CD4-positive, alpha-beta T cell treated with Interleukin-4 for 1 hour (primary cell): ENCODE data around the gene ATP9A.
"Not testable (repeated sequence)": the region's sequence is repeated elsewhere in the genome, so short reads cannot be mapped to it uniquely, and the experiment has no call there.

ENCODE experiments used
- DNase-seq, 2 donors: peaks; one replicate each; pipeline ENCODE4 v3.0.0-alpha.2; 2020 to 2022

ATP9A gene

DNA sequence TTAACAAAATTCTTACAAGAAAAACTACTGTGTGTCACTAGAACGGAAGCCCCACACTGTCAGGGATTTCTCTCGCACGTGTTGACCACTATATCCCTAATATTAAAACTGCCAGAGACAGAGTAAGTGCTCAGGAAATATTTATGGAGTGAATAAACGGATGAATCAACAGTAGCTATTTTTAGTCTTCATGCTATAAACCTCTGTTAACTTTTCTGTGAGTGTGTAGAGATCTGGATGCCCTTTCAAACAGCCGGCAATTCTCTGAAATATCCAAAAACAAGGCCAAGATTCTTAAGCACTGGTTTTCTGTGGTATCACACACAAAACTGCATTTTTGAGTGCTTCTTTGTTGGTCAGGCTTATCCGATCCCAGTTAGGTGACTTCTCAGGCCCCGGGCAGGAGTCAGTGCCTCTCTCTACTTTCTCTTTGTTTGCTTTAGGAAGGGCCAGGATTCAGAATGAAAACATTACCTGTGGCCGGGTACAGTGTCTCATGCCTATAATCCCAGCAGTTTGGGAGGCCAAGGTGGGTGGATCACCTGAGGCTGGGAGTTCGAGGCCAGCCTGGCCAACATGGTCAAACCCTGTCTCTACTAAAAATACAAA, 15.7 kb downstream of the ATP9A start:
- no peak for DNase-seq

DNA sequence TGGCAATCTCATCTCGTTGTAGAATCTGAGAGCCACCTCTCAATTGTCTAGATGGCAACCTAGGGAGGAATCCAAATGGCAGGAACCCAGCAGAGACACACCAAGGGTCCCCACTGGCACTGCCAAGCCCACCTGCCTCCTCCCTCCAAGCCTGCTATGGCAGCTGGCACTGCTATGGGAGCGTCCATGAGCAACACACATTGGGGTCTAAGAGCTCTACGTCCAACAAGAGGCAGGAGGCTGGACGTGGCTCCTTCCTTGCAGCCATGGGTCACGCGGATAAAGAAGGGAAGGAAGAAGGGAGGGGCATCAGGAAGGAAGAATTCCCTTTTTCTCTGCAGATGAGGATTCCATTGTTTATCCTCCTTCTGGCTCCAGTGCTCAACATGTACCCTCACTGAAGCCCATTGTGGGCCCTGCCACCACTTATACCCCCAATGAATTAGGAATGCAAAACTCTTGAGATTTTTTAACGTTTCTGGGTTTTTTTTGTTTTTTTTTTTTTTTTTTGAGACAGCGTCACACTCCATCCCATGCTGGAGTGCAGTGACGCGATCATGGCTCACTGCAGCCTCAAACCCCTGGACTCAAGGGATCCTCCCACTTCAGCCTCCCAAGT, 17.3 kb downstream of the ATP9A start:
- no peak for DNase-seq

DNA sequence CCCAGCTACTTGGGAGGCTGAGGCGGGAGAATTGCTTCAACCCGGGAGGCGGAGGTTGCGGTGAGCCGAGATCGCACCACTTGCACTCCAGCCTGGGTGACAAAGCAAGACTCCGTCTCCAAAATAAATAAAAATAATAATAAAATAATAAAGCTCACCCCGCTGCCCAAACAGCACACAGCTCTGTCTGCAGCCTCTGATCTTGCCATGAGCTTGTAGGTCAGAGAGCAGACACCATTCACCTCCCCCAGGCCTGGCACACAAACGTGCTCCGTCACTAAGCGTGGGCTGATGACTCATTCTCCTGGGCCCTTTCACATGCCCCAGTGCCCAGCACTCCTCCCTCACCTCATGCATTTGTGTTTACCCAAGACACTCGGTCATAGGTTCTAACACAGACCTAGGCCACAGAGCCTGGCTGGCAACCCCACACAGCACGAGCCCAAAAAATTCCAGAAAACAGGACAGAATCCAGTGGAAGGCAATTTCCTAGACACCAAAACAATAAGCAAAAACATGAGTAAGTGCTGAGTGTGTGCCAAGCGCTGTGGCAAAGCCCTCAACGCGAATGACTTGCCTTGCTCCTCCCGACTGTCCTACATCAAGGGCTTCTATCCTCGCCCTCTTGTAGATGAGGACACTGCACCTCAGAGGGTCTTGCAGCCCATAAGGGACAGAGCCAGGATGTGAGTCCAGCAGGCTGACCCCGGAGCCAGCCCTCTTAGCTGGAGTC, 18.0 kb downstream of the ATP9A start:
- DNase-seq = no peak

DNA sequence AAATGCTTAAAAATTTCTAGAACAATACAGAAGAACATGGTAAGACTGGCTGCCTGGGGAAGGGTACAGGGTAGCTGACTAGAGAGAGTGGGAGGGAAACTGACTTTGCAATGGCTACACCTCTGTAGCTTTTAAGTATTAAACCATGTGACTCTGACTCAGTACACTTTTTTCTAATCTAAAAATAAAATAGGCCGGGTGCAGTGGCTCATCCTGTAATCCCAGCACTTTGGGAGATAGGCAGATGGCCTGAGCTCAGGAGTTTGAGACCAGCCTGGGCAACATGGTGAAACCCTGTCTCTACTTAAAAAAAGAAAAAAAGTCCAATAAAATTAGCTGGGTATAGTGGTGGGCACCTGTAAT, 18.5 kb downstream of the ATP9A start:
- no peak for DNase-seq

DNA sequence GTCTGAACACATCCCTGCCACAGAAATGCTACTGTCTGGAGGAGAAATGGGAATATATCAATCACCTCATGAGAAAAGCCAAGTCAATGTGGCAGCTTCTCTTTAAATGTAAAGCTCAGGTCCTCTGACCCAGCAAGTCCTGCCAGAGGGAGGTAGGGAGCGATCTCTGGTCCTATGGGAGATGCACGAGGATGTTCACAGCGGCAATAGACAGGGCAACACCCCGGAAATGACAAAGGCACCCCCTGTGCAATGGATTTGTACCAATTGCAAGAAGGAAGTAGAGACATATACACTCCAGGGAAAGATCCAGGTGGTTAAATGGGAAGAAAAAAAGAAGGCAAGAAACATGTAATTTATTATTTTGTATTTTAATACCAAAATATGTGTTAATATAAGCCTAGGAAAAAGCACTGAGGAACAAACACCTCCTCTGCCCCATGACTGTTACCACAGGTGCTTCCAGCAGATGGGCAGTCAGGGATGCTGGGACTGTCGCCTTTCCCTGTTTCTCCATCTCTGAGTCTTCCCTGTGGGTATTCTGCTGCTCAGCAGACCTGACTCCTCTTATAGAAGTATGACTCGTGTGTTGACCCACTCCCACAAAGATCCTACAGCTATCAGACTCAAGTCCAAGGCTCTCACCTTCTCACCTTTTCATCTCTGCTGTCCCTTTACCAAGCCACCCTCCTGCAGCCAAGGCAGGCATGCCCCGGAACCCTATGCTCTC, 20.8 kb downstream of the ATP9A start:
- no peak for DNase-seq

DNA sequence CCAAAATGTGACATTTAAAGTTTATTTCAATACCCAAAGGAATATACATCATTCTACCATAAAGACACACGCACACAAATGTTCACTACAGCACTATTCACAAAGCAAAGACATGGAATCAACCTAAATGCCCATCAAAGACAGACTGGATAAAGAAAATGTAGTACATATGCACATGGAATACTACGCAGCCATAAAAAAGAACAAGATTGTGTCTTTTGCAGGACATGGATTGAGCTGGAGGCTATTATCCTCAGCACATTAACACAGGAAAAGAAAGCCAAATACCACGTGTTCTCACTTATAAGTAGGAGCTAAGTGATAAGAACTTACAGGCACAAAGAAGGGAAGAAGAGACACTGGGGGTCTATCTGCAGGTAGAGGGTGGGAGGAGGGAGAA, 22.4 kb downstream of the ATP9A start:
- no peak for DNase-seq

DNA sequence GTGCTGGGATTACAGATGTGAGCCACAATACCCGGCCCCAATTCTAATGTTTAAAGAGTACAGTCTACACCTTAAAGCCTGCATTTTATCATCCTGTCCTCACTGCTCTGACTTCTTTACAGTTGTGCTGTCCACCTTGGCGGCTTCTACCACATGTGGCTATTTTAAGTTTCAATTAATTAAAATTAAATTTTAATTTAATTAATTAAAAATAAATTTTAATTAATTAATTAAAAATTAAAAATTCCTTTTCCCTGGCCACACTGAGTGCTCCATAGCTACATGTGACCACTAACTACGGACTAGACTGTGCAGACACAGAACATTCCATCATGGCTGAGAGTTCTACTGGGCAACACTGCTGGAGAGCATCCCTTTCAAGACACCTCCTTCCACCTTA, 27.4 kb downstream of the ATP9A start:
- DNase-seq = no peak

DNA sequence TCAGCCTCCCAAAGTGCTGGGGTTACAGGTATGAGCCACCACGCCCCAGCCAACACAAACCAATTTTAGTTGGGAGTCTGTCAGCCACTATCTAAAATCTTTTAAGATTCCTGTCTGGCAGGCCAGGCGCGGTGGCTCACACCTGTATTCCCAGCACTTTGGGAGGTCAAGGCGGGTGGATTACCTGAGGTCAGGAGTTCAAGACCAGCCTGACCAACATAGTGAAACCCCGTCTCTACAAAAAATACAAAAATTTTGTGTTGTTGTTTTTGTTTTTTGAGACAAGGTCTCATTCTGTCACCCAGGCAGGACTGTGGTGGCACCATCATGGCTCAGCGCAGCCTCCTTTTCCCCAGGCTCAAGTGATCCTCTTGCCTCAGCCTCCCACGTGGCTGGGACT, 27.9 kb downstream of the ATP9A start:
- not testable (repeated sequence) for DNase-seq

DNA sequence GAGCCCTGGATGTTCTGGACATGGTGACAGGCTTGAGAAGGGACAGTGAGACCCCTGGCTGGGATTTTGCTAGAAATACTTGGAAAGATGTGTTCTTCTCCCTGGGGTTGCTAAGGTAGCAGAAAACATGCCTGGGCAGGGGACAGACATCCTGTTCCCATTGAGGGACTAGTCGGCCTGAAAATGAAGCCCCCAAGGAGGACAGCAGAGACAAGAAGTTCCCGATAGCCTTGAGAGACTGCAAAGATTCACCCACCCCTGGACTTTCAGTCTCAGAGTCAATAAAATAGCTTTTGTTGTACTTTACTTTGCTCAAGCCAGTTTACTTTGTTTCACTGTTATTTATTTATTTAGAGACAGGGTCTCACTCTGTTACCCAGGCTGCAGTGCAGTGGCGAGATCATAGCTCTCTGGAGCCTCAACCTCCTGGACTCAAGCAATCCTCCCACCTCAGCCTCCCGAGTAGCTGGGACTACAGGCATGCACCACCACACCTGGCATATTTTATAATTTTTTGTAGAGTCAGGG, 28.4 kb downstream of the ATP9A start:
- no peak for DNase-seq

DNA sequence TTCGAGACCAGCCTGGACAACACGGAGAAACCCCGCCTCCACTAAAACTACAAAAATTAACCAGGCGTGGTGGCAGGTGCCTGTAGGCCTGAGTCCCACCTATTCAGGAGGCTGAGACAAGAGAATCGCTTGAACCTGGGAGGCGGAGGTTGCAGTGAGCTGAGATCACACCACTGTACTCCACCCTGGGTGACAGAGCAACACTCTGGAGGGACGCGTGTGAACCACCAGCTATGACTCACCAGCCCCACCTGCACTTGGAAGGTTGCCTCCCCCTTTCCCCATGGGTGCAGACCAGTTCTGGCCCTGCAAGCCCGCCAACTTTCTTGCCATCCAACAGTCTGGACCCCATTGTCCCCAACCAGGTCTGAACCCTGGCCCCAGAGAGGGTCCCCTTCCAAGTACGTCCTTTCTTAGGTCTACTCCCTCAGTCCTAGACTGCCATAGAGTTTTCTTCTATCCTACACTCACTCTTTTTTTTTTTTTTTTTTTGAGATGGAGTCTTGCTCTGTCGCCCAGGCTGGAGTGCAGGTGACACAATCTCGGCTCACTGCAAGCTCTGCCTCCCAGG, 29.2 kb downstream of the ATP9A start:
- no peak for DNase-seq

DNA sequence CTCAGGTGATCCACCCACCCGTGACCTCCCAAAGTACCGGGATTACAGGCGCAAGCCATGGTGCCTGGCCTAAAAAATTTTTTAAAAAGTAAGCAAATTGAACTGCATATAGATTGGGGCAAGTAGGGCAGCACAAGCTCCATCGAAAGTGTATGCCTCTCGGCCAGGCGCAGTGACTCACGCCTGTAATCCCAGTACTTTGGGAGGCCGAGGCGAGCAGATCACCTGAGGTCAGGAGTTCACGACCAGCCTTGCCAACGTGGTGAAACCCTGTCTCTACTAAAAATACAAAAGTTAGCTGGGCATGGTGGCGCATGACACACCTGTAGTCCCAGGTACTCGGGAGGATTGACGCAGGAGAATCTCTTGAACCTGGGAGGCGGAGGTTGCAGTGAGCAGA, 29.9 kb downstream of the ATP9A start:
- not testable (repeated sequence) for DNase-seq

DNA sequence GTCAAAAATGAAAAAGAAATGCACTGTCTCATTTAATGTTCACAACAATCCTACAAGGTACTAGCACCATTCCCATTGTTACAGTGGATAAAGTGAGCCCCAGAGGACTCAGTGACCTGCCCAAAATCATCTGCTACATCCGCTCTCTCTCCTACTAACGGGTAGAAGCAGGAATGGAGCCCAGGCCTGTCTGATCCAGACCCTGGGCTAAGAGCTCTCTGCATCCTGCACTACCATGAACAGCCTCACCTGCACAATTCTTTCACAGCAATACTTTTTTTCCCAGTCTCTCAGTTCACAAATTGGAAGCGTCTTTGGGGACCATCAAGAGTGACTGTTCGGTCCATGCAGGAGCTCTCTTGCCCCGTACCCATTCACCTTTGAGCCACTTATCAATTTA, 31.2 kb downstream of the ATP9A start:
- DNase-seq = no peak

DNA sequence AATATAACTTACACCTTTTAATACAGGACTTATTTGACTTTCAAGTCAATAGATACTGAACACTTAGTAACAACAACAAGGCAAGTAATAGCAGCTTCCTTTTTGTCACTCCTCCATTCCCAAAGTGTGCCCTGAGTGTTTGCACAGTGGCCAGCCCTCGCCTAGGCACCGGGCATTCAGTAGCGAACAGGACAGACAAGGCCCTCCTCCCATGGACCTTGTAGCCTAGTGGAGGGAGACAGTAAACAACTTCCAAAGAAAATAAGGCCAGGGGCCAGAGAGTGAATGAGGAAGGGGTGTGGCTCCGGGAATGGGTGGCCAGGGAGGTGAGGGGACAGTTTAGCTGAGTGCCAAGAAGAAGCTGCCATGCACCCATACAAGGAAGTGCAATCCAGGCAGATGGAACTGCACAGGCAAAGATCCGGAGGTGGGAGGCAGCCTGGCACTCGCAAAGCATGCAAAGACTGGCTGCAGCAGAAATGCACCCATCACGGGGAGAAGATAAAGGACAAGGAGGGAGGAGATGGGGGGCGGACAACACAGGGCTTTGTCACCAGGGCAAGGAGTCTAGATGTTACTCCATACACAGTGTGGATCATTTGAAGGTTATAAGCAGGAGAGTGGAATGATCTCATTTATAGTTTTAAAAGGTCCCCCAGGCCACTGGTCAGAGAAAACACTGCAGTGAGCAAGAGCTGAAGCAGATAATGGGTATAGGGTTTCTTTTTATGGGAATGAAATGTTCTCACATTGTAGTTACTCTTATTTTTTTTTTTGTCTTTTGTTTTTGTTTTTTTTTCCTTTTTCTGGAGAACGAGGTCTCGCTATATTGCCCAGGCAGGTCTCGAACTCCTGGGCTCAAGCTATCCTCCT, 32.2 kb downstream of the ATP9A start:
- no peak for DNase-seq

DNA sequence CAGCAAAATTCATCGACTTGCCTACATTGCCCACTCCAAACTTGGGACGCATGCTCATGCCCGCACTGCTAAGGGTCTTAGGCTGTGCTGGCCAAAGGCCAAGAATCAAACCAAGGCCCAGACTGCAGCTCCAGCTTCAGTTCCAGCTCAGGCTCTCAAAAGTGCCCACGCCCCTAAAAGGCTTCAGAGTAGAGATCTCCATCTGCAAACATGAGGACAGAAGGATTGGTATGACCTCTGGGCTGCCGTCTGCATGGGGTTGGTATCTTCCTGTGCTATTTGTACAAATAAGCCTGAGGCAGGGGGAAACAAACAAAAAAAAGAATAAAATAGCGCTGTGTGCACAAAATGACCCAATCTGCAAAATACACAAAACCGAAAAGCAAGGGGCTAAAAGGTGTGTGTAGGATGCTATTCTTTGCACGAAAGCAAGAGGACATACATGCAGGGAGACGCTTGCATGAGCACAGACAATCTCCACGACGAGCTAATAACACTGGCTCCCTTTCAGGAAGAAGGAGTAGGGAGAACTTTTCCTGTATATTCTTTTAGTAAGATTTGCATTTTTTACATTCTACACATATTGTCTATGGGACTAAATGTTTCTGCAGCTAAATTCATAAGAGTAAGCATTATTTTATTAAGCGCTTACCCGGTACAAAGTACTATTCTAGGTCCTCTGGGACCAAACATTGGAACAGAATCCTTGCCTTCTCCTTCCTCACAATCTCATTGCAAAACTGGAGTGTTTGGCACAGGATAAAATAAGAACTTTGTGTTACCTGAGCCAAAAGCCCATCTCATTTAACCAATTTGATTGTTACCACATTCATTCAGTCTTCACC, 33.1 kb downstream of the ATP9A start:
- DNase-seq = no peak

DNA sequence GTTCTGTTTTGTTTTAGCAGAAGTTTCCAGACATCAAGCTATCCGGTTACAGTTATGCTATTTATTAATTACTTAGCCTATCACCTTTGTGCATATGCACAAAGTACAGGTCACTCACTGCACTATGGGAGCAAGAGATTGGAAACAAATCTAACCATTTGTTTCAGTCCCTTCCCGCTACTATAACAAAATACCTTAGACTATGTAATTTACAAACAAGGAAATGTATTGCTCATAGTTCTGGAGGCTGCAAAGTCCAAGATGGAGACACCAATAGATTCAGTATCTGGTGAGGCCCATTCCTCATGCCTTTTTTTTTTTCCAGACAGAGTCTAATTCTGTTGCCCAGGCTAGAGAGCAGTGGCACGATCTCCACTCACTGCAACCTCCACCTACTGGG, 35.1 kb downstream of the ATP9A start:
- no peak for DNase-seq

DNA sequence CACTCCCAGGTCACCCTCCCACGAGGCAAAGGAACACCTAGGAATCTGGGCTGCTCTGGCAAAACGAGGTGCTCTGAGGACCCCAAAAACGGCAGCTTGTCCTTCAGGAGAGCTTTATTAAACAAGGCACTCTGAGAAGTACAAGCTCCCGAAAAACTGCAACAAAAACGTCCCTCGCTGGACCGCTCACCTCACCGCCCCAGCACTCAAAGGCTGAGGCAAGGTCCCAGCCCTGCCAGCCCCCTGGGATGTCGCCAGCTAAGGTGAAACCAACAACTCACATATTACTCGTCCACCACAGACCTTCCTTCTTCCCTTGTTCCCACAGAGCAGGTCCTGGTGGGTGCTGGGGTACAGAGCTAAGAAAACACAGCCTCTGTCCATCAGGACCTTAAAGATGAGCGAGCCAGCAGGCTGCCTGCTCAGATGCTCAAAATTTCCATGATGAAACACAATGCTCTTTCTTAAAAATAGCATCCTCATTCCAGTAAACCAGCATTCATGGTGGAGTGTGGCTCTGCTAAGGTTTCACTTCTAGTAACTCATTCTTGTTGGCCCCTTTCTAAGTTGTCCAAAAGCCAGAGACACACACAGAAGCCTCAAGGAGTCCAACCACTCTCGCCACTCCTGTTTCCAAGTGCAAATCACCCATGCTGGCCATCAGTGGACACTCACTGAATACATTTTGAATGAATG, 35.9 kb downstream of the ATP9A start:
- DNase-seq = no peak

DNA sequence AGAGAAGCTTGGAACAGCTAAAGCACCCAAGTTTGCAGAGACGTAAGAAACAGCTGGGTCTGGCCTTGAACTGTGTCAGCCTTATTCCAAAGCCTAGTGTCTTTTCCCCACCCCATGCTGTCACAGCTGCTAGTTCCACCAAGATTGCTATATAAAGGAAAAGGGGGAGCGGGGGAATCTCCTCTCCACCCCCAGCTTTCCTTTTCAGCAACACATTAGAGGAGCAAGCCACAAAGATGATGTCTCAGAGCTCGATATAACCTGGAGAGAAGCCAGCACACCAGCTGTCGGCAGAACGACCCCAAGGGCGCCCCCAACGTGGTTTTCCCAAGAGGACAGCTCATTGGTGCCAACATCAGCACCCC, 36.5 kb downstream of the ATP9A start:
- no peak for DNase-seq

DNA sequence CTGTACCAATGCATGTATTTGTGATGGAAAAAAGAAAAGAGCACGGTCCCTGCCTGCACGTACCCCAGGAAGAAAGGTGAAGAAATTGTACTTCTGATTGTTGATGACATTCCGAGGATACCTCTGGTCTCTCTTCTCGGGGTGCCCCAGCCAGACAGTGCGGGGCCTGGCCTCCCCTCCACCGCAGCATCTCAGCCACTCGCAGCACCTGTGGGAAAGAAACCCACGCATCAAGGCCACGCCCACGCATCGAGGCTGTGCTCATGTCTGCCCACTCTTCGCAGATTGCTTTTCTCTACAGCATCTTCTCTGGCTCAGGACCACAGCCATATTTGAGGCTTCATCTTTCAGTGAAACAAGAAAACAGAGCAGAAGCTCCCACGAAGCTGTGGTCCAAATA, 38.4 kb downstream of the ATP9A start:
- DNase-seq = no peak

DNA sequence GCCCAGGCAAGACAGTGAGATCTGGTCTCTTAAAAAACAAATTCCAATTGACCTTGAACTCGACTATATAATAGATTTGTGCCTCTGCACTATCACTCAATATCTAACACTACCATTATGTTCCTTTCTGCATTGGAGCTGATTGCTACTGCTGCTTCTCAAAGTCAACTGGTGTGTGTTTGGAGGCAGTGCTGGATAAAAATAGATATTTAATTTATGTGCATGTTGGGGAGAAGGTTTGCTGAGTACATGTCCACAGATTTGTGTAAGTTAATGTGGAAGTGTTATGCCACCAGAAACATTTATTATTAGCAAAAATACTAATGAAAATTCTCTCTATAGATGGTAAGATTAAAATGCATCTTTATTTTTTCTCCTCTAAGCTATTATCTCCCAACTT, 39.5 kb downstream of the ATP9A start:
- DNase-seq = no peak

DNA sequence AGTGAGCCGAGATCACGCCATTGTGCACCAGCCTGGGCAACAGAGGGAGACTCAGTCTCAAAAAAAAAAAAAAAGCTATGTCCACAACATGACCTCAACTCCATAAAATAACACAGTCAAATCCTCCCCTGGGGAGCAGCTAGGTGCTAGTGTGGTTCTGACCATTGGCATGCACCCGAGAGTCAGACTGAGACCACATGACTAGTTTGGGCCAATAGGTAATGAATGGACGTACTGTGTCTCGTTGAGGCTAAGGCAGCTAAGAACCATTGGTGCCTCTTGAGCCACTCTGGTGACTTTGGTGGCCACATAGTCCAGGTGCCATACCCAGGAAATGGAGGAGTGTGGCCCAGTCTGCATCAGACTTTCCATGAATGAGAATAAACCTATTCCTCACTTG, 40.3 kb downstream of the ATP9A start:
- DNase-seq = no peak
